Measurements from ENCODE around the gene DNAJA2.
"Not testable (repeated sequence)": the region's sequence is repeated elsewhere in the genome, so short reads cannot be mapped to it uniquely, and the experiment has no call there.

- TF ChIP-seq TAF1, POLR2A, POLR2AphosphoS5 (IDR thresholded peaks at IDR 0.05; ENCODE audit: low read depth, low read length): not testable (repeated sequence)
These were observed 28.8 kb downstream of the DNAJA2 start for GRCh38 chr16:46944713-46945112.

Data from GM12891 (cell line).